LoVo (cell line): Measurements from ENCODE around the gene JARID2.

ENCODE experiments used
- DNase-seq: peaks from one replicate; pipeline ENCODE4 v3.0.0-alpha.2; 2016; ENCODE audit warnings: low spot score

Gene JARID2

DNA sequence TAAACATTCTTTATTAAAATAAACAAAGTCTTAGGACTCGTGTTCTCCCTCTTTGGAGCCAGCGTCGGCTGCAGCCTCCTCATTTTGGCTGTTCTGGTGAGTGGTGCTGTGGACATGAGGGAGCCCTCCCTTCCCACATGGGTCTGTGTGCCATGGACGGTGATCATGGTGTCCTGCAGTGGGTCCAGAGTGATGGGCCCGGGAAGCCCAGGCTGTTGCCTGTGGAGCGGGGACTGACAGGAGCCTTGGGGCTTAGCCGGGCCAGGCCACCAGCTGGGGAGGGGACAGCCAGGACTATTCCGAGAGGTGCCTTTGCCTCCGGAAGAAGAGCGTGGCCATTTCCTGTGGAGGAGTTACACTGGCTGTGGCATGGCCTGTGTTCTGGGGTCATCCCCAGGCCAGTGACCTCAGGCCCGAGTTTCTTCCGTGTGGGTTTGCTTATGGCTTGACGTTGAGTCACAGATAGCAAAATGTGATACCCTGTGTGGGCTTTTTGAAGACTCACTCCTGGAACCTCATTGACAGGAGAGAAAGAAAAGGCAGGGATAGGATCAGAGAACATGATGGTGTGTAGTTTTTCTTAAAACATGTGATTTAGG lies 263.6 kb downstream of the JARID2 start:
- DNase-seq: no peak

DNA sequence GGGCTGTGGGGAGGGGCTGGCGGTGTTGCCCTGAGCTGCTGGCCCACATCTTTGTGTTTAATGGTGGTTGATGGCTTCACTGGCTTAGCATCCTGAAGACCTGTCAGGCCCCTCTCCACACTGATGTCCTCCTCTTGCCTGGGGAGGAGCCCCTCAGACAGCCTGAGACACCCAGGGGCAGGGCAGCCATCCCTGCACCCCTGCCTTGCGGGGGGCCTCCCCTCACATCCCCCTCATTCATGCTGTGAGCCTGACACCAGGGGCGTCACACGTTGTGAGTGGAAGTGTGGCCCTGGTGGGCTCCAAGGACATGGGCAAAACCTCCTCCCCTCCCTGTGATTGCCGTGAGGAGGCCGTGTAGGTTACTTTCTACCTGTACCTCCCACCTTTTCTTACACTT lies 264.3 kb downstream of the JARID2 start:
- no peak for DNase-seq

DNA sequence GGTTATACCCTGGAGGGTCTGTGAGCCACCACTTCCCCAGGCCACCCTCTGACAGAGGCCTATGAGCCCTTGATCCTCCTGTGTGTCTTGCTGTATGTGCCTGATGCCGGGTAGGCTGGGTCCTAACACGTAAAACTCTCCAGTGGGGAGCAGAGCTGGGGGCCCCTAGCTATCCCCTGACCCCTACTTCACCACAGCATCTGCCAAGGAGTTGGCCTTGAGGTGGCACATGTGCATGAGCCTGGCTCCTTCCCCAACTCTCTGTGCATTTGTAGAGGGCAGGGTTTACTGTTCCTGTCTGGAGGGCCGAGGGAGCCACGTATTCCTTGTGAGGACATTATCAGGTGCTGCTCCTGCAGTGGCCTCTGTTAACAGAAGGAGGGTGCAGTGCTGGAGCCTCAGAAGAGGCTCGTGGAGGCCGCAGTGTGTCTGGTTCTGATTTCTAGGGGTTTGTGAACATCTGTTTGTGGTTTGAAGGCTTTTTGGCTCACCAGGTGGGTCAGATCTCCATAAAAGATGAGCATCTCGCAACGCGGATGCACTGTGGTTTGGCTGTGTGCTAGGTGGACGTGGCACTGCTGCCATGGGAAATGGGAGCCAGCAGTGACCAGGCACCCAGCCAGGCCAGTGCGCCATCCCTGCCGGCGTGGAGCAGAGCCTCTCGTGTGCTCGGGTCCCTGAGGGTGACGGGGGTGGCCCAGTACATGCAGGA lies 264.8 kb downstream of the JARID2 start:
- no peak for DNase-seq

DNA sequence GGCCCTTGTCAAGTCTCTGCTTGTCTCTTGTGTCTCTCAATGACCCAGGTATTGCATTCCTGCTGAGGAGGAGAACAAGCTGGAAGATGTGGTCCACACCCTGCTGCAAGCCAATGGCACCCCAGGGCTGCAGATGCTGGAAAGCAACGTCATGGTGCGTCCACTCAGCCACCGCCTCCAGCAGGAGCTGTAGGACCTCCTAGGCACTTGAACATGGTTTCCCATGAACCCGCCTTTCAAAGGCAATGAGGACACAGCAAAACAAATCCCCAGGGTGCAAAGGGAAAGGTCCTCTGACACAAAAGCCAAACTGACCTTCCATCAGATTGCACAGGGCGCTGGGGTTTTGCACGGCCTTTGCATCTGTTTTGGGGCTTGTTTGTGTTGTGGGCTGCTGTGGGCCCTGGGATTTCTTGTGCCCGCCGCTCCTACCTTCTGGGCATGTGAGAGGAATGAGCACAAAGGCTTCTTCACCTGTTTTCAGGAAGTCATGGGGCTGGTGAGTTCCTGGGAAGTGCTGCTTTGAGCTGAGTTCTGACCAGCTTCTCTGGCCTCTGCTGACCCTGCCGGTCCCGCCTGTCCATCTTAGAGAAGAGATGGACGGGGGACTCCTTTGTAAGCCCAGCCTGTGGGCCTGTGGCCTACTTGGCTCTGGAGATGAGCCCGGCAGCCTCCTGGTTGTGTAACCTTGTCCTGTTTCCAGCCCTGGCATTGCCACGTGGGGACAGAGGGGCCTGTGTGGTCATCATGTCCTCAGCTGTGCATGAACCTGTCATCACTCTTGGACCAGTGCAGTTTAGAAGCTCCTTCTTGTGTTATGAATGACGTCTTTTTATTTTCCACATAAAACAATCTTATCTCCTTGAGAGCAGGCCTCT lies 265.6 kb downstream of the JARID2 start:
- no peak for DNase-seq

DNA sequence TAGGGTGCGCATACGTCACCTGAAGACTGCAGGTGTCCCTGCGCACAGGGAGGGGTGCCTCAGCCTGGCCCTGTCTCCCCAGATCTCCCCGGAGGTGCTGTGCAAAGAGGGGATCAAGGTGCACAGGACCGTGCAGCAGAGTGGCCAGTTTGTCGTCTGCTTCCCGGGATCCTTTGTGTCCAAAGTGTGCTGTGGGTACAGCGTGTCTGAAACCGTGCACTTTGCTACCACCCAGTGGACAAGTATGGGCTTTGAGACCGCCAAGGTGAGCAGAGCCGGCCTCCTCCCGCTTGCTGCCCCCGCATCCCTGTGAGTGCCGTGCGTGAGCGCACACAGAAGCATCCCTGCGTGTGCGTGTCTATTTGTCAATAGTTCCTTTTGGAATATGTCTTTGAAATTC lies 266.3 kb downstream of the JARID2 start:
- no peak for DNase-seq

DNA sequence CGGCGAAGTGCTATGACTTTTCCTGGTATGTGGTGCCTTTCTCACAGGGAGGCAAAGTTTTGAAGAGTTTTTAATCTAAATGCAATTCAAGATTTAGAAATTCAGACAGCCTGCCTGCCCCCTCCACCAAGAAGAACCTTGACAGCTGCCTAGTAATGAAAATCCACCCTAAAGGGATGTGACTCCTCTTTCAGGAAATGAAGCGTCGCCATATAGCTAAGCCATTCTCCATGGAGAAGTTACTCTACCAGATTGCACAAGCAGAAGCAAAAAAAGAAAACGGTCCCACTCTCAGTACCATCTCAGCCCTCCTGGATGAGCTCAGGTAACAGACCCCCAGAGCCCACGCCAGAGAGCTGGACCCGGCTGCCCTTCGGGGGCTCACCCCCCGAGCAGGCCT lies 266.9 kb downstream of the JARID2 start:
- no peak for DNase-seq

DNA sequence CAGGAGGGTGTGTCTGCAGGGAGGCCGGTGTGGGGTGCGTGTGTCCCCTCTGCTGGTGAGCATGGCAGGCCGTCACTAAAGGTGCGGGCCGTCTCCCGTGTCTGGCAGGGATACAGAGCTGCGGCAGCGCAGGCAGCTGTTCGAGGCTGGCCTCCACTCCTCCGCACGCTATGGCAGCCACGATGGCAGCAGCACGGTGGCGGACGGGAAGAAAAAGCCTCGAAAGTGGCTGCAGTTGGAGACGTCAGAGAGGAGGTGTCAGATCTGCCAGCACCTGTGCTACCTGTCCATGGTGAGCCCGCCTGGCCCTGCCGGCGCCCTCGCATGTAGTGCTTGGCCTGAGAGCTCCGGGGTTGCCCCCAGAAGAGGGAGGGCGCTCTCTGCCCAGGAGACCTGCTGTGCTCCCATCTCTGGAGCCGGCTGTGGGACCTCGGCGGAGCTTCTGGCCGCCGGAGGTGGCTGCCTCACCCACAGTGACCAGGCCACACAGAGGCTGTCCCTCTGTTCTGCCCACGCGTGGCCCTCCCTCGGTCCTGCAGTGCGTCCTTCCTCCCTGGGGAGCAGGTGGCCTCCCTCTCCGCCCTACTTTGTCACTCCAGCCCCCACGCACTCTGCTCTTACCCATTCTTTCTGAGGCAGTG lies 267.4 kb downstream of the JARID2 start:
- DNase-seq: no peak

DNA sequence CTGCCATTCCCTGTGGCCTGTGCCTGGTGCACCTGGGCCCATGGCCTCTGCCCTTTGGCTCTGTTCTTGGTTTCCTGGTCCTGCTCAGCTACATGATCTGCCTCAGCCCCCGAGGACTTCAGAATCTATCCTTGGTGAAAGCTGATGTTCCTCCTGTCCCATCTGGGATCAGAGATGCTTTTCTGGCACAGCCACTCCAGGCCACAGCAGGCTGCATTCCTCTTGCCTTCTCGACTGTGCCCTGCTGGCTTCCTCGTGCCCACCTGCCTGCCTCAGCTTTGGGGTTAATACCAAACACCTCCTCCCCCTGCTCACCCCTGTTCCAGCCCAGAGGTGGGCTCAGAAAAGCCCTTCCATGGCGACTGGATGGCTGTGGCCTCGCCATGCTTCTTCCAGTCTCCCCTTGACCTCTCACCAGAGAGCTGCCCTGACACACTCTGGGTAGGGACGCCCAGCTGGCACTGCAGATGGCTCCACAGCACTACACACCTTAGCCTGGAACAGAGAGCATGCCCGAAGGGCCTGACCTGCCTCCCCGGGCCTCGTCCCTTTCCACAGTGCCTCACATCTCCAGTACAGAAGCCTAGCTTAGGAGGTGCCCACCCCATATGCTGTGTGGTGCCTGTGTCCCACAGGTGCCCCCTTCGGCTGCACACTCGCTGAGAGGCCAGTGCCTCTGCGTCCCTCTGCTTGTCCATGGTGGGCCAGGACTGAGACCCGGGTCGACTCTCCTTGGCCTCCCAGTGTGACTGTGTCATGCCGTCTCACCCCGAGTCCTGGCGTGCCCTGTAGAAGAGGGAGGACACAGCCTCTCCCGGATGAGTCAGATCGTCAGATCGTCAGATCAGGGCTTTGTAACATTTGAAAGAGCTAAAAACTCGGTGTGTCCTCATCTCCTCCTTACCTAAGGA lies 268.2 kb downstream of the JARID2 start:
- no peak for DNase-seq

DNA sequence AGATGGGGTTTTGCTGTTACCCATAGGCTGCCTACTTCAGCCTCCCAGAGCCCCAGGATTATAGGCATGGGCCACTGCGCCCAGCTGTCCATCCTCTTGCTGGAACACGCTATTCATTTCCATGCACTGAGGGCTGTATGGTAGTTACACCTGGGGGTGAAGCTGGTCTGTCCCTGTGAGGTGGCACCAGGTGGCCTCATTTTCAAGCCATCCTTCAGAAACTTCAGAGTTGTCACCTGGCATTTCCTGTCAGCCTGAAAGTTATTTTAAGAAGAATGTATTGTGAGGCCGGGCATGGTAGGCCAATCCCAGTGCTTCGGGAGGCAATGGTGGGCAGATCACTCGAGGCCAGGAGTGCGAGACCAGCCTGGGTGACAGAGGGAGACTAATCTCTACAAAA lies 269.4 kb downstream of the JARID2 start:
- DNase-seq: no peak

DNA sequence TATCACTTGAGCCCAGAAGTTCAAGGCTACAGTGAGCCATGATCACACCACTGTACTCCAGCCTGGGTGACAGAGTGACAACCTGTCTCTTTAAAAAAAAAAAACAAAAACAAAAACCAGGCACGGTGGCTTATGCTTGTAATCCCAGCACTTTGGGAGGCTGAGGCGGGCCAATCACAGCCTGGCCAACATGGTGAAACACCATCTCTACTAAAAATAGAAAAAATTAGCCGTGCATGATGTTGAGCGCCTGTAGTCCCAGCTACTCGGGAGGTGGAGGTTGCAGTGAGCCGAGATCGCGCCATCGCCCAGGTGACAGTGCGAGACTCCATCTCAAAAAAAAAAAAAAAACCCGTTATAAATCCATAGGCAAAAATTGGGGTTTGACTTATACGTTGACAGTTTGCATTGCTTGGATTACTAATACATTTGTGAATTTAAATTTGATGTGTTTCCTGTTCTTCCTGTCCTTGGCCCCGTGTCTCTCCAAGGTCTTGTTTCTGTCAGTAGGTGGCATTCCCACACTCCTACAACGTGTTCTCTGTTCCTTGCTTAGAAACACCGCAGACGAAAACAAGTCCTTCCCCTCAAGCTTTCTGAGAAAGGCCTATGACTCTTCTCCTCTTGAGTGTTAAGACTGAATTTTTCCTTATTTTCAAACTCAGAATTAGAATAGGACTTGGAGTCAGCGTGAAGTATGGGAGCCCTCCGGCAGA lies 269.9 kb downstream of the JARID2 start:
- no peak for DNase-seq

DNA sequence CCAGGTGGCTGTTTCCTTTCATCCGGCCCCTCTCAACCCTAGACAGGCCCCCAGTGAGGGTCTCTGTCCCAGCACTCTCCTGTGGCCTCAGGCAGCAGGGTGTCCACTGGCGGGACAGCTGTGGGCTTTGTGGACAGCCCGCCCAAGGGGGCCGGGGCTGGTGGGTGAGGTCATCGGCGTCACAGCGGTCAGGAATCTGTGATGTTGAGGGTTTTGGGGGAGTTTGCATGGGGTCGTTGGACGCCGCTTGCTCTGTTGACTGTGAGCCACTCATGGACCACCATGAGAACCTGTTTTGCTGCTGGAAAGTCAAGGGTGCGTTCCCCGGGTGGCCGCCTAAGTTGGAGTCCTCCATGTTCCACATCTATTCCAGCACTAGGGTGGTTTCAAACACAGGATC lies 270.5 kb downstream of the JARID2 start:
- no peak for DNase-seq

DNA sequence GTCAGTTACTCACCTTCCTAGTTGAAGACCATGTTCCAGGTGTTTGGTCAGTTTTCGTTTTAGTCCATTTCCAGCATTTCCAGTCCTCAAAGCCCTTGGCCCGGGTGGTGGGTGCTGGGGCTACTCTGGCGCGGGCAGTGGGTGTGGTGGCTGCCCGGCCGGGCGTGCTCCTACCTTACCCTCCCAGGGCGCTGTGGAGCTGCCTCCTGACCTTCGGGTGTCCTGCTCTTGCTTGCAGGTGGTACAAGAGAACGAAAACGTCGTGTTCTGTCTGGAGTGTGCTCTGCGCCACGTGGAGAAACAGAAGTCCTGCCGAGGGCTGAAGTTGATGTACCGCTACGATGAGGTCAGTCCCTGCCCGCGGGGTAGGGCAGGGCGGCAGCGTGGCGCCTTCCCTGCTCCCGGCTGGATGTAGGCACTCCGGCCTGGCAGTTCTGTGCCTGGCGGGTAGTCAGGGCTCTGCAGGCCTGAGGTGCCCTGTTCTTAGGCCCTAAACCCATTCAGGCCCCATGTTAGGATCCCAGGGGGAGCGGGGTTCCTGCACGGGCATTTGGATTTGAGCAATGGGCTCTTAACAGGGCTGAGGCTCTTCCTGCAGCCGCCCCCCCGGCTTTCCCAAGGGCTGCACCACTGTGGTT lies 271.2 kb downstream of the JARID2 start:
- no peak for DNase-seq

DNA sequence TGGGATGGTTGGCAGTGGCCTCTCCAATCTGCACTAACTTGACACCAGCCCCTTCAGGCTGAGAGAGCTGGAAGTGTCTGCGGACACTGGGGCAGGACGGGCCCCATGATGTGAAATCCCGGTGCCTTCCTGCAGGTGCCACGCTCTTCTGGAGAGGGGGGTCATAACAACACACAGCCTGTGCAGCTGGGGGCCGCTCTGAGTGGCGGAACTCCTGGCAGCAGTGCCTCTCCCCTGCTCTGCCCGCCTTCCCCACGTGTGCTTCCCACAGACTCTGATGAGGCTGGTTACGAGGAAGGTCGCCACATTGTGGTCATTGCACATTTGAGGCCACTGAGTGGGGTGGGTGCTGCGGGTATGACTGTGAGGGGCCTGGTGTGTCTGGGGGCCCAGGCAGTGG lies 271.7 kb downstream of the JARID2 start:
- DNase-seq: no peak

DNA sequence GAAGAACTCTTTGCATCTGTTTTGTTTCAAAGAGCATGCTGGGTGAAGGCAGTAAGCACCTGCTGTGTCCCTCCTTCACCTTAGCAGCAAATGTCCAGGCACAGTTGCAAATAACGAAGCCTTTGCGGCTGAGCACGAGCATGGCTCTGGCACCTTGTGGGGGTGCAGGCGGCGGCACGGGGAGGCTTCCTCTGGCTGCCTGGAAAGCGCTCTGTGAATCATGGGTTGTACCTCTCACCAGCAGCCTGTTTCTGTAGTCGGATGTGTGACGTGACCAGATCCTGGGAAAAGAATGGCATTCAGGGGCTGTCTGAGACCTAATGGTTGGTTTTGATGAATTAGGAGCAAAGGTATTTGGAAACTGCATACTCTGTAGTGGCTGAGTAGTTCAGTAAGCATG lies 272.2 kb downstream of the JARID2 start:
- DNase-seq: no peak

DNA sequence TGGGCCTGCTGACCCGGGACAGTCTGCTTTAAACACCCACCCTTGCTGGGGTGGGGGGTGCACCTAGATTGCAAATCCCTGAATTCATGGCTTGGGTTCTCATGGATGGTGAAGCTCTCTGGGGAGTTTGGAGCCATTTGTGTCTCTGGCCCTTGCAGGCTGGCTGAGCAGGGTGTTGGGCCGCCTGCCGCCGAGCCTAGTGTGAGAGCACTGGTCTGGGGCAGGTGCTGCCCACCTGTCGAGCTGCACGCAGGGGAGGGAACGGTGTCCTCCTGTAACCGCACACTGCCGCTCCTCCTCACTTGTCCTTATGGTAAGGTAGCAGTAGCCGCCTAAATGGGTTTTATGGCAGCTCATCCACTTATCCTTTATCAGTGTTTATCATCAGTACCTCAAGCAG lies 273.0 kb downstream of the JARID2 start:
- DNase-seq: no peak

DNA sequence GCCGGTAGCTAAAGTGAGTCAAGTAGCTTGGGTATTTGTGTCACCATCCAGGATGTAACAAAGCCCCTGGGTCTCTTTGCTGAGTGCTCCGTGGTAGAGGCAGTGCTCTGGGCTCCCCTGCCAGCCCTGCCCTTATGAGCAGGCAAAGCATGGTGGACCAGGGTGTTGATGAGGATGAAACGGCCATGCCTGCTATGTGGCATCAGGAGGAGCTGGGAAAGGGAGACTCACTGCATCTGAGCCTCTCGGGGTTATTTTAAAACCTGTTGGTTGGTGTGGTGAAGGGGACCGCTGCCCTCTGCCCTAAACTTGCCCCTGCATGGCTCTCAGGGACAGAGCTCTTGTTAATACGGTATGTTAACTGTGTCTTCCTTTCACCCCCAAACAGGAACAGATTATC lies 273.8 kb downstream of the JARID2 start:
- DNase-seq: no peak

DNA sequence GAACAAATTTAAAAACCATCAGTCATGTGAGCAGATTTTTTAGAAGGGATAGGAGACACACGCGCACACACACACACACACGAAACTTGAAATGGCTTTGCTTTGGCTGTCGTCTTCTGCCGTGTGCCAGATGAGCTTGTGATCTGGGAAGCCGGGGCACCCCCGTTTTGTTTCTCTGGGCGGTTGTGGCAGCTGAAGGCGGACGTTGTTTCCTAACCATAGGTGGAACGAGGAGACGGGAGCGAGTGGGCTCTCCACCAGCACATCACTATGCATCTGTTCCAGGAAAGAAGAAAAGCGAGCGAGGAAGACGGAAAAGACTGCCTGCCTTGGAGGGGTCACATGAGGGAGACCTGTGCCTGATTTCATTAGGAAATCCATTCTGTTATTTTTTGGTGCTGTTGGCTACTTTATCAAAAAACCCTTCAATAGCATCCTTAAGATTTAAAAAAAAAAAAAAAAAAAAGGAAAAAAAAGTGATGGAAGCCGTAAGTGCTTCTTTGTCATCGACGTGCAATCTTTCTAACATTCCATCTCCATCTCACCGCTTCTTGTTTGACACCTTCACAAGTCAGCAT lies 274.8 kb downstream of the JARID2 start:
- no peak for DNase-seq

DNA sequence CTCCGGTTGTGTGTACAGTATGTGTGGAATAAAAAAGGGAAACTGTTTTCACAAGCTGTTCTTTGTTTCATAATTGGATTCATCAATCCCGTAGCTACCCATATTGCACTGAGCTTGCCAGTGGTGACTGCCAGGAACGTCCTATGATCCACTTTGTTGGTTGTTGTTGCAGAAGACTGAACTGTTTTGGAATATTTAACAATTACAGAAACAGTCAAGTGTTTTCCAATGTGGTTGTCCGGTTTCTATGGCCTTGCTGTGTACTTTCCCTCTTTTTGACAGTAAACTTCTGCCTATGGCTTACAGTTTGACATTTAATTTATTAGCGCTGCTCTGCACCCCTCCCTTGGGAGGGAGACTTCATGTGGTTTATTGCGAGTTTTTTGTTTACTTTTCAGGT lies 275.7 kb downstream of the JARID2 start:
- DNase-seq: no peak

DNA sequence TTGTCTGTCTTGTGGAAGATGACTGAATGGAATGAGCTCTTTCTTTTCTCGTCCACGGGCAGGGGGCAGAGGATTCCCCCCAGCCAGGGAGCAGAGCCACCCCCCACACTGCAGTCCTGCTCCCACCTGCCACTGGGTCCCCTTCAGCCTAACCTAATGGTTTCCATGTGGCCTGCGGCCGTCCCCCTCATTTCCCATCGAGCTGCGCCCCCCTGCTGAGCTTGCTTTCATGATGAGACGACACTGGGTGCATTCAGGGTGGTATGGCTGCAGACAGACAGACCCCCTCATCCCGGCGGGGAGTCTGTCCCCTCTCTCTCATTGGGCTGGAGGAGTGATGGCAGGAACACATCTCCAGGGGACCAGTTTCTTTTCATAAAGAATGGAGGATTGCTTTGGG lies 276.2 kb downstream of the JARID2 start:
- DNase-seq: no peak

DNA sequence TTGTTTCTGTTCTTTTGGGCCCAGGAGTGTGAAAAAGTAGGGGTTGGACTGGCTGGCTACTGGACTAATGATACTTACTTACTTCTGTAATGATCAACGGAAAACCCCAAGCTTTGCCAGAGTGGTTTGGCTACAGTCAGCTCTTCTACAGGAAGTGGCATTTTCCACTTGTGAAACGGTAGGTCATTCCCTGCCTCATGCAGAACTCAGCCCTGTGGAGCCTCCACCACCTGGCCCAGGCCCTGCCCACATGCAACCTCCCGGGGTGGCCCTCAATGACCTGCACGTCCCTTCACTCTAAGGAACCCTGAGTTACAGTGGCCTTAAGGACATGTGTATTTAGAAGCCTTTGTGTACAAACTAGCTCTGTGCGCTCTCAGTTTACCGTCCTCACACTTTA lies 276.6 kb downstream of the JARID2 start:
- no peak for DNase-seq
